Omental fat pad (tissue), 4 donors: ENCODE data around the gene RGCC. TPM values are rescaled to one million over a fixed set of nuclear protein-coding genes. Genes with fewer than 3 reads are reported as not detected.

ENCODE experiments used
- ATAC-seq: fragments of 150-250 bp; one replicate; pipeline ENCODE4 v1.9.1; 2016; ENCODE audit warnings: mild to moderate bottlenecking, moderate library complexity; ENCODE audit not compliant: low FRiP score
- DNase-seq: peaks from one replicate; pipeline ENCODE4 v3.0.0-alpha.2; 2019; ENCODE audit warnings: low spot score
- total RNA-seq, 4 donors: library from RNA; depleted of rRNA; stranded (reverse); fragments of >200 nt; gene quantifications; one replicate each; pipeline ENCODE4 v1.1.0, GENCODE V29; 2016
- TF ChIP-seq, protein P1 (sequence below), 3 donors: fragments of 450-650 bp; IDR thresholded peaks; one replicate each; pipeline ENCODE4 v1.5.1; 2016 to 2017; ENCODE audit warnings: antibody characterized with exemption in 3 of 3, mild to moderate bottlenecking in 3 of 3, moderate library complexity in 2 of 3

Gene RGCC
- total RNA-seq, 4 donors from 2014 or later: 142 to 321 (median 257) TPM

DNA sequence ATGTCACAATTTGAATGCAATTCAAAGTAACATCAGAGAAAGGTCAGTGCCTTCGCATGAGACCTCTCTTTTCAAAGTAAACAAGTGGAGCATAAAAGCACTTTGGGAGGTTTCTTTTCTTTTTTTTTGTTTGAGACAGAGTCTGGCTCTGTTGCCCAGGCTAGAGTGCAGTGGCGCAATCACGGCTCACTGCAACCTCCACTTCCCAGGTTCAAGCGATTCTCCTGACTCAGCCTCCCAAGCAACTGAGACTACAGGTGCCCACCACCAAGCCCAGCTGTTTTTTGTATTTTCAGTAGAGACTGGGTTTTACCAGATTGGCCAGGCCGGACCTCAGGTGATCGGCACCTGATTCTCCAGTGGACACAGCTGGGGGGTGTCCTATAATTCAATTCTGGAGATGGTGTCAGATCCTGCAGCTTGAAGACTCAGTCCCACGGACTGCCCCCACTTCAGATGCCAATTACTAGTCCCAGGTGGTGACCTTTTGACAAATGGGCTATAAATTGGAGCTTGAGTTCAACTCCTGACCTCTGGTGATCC is 57.6 kb downstream of the RGCC start:
- DNase-seq (no peak), ATAC-seq (no peak)
- TF ChIP-seq, protein P1, sequence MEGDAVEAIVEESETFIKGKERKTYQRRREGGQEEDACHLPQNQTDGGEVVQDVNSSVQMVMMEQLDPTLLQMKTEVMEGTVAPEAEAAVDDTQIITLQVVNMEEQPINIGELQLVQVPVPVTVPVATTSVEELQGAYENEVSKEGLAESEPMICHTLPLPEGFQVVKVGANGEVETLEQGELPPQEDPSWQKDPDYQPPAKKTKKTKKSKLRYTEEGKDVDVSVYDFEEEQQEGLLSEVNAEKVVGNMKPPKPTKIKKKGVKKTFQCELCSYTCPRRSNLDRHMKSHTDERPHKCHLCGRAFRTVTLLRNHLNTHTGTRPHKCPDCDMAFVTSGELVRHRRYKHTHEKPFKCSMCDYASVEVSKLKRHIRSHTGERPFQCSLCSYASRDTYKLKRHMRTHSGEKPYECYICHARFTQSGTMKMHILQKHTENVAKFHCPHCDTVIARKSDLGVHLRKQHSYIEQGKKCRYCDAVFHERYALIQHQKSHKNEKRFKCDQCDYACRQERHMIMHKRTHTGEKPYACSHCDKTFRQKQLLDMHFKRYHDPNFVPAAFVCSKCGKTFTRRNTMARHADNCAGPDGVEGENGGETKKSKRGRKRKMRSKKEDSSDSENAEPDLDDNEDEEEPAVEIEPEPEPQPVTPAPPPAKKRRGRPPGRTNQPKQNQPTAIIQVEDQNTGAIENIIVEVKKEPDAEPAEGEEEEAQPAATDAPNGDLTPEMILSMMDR (IDR thresholded peaks at IDR 0.05): no peak

DNA sequence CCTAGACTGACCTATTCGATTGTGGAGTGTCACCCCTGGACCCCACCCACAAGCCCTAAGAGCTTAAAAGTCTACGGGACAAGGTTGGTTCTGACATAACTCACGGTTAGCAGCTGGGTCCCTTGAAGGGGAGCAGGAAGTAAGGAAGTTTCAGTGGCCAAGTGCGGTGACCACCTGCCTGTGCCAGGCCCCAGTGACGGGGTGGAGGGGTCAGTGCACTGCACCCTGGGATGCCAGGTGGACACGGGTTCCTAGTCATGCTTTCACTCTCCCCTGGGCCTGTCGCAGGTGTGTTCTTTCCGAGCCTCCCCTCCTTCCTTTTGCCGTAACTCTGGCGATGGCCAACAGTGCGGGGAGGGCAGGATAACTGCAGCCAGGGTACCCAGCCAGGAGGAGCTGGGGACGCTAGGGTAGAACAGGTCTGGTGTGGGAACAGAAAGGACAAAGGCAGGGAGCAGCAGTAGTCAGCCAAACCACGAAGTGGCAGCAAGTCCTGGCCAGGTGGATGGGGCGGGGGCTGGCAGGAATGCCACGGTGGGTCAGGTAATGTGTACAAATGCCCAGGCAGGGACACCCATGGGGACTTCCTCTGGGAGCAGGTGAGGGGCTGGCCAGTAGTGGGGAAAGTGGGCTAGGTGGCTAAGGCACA is 58.3 kb downstream of the RGCC start:
- DNase-seq (no peak), ATAC-seq (no peak)
- TF ChIP-seq, protein P1 (IDR thresholded peaks at IDR 0.05): no peak

DNA sequence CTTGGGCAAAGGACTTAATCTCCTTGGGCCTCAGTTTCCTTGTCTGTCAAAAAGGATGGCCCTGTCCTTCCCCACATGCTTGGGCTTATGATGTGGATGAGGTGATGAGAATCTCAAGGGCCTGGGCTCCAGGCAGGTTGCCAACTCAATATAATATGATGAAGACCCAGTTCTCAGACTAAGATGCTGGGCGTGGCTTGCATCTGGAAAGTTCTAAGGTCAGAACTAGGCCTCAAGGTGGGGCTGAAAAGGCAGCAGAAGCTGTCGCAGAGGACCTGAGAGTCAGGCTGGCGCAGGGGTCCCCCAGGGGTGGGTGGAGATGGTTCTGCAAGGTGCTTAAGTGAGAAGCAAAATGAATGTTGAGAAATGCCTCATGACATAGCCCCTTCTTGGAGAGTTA is 58.8 kb downstream of the RGCC start:
- ATAC-seq: no peak
- DNase-seq: no peak
- TF ChIP-seq, protein P1 (IDR thresholded peaks at IDR 0.05): no peak

DNA sequence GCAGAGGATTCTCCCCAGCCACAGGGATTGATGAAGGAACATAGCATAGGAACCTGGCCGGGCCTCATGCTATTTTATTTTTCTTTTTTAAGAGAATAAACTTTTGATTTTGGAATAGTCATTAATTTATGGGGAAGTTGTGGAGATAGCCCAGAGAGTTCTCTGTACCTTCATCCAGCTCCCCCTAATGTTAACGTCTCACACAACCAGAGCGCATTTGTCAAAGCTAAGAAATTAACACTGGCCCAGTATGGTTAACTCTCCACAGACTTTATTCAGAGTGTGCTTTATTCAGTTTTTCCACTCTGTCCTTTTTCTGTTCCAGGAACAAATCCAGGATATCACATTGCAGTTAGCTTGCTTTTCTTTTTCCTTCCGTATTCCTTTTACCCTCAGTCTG is 59.4 kb downstream of the RGCC start:
- DNase-seq (no peak), ATAC-seq (no peak)
- TF ChIP-seq, protein P1 (IDR thresholded peaks at IDR 0.05): no peak

DNA sequence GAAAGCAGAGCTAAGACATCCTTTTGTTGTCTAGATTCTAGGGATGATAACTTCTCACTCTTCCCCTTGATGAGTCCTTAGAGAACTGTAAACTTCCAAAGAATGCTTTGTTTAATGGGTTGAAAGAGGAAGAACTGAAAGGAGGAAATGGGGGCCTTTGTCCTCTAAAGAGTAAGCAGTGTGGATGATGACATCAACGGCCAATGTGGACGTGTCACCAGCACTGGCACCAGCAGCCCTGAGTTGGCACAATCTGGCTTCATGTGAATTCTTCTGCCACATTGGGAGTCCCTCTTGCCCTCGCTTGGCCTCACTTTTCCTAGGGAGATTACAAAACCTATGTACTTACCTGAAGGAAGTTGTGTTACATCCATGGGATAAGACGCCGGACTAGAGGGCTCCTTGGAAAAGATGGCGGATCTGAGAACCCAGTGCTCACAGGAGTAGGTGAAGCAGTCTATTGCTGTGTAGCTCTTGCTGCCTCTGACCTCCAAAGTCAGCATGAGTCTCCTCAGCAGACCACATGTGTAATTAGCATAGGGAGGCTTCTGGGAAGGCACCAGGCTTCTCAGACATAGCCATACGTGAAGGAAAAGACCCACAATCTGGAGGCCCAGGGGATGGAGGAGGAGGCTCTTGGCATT is 62.8 kb downstream of the RGCC start:
- DNase-seq (no peak), ATAC-seq (no peak)
- TF ChIP-seq, protein P1 (IDR thresholded peaks at IDR 0.05): no peak

Other genes with a start within 250 kb of the RGCC start
- gene MTRF1, start 194.0 kb upstream of the RGCC start, total RNA-seq: 10 to 100 TPM in 1 of 4 donors, 1 to 10 TPM in 3; 6.6 to 14.3 (median 8.2) TPM
- 10 to 100 TPM in 3 of 4 donors, 1 to 10 TPM in 1; 8.9 to 20.7 (median 14.2) TPM for gene NAA16, start 146.3 kb upstream of the RGCC start, total RNA-seq